ENCODE data around the gene WDR73. TPM values are rescaled to one million over a fixed set of nuclear protein-coding genes. Genes with fewer than 3 reads are reported as not detected.

Gene WDR73
- total and polyA plus RNA-seq, 2 donors (not counting 1 experiment from before 2014, with no cell fraction given): 16.8 to 38.3 TPM

- H4K20me1 ChIP-seq (ENCODE audit: control insufficient read depth, extremely low read depth, insufficient read depth, low read length): no peaks in the 10 kb centered on the region
- DNase-seq (ENCODE audit: low read depth in 2 of 2): peak in 1 of 2 donors; percentile 48
- no peaks in the 10 kb centered on the region for H3K36me3 ChIP-seq (ENCODE audit: control insufficient read depth, insufficient read depth, low read length)
- peaks cover 1% of the 10 kb centered on the region for H3K79me2 ChIP-seq (ENCODE audit: control insufficient read depth, insufficient read depth, low read length)
- H3K4me2 ChIP-seq (ENCODE audit: extremely low read depth, insufficient read depth, low read length): no peak overlapping the region
- H3K9ac ChIP-seq (ENCODE audit: insufficient read depth, low read length): no peak overlapping the region
- no peak overlapping the region for H3K27ac ChIP-seq (ENCODE audit: insufficient read depth, low read length)
- no peak for TF ChIP-seq CTCF (conservative IDR thresholded peaks at IDR 0.05 in 1 of 2, IDR thresholded peaks at IDR 0.05 in 1 of 2; ENCODE audit: low read depth in 1 of 2, low read length in 2 of 2)
- no peak for TF ChIP-seq EZH2 (IDR thresholded peaks at IDR 0.05; ENCODE audit: low read length, missing control alignments)
- H3K4me1 ChIP-seq (ENCODE audit: control insufficient read depth, extremely low read depth, insufficient read depth, low read length): no peaks in the 10 kb centered on the region
- H3K27me3 ChIP-seq (ENCODE audit: control insufficient read depth, insufficient read depth, low read length): no peaks in the 10 kb centered on the region
- H3K4me3 ChIP-seq (replicated peaks in 1 of 4; ENCODE audit: control extremely low read depth in 1 of 4, insufficient read depth in 1 of 4, low read depth in 3 of 4, low read length in 4 of 4): no peak overlapping the region
- no peaks in the 10 kb centered on the region for H3K9me3 ChIP-seq (ENCODE audit: control insufficient read depth, insufficient read depth, low read depth, low read length)
- H2AFZ ChIP-seq (ENCODE audit: low read length): no peak overlapping the region
These were observed 49.1 kb downstream of the WDR73 start for GRCh38 chr15:84604826-84605553.

- H4K20me1 ChIP-seq (ENCODE audit: control insufficient read depth, extremely low read depth, insufficient read depth, low read length): no peaks in the 10 kb centered on the region
- peaks cover 1% of the 10 kb centered on the region for H3K79me2 ChIP-seq (ENCODE audit: control insufficient read depth, insufficient read depth, low read length)
- DNase-seq (ENCODE audit: low read depth in 2 of 2): no peak
- H3K27me3 ChIP-seq (ENCODE audit: control insufficient read depth, insufficient read depth, low read length): no peaks in the 10 kb centered on the region
- no peak overlapping the region for H3K27ac ChIP-seq (ENCODE audit: insufficient read depth, low read length)
- no peak overlapping the region for H3K4me2 ChIP-seq (ENCODE audit: extremely low read depth, insufficient read depth, low read length)
- no peak overlapping the region for H3K4me3 ChIP-seq (replicated peaks in 1 of 4; ENCODE audit: control extremely low read depth in 1 of 4, insufficient read depth in 1 of 4, low read depth in 3 of 4, low read length in 4 of 4)
- no peaks in the 10 kb centered on the region for H3K36me3 ChIP-seq (ENCODE audit: control insufficient read depth, insufficient read depth, low read length)
- TF ChIP-seq EZH2 (IDR thresholded peaks at IDR 0.05; ENCODE audit: low read length, missing control alignments): no peak
- no peak for TF ChIP-seq CTCF (conservative IDR thresholded peaks at IDR 0.05 in 1 of 2, IDR thresholded peaks at IDR 0.05 in 1 of 2; ENCODE audit: low read depth in 1 of 2, low read length in 2 of 2)
- H3K4me1 ChIP-seq (ENCODE audit: control insufficient read depth, extremely low read depth, insufficient read depth, low read length): no peaks in the 10 kb centered on the region
- no peak overlapping the region for H2AFZ ChIP-seq (ENCODE audit: low read length)
- no peak overlapping the region for H3K9ac ChIP-seq (ENCODE audit: insufficient read depth, low read length)
- H3K9me3 ChIP-seq (ENCODE audit: control insufficient read depth, insufficient read depth, low read depth, low read length): no peaks in the 10 kb centered on the region
These were observed 50.3 kb downstream of the WDR73 start for GRCh38 chr15:84603630-84604379.

- Histone ChIP-seq H3K9ac (ENCODE audit: insufficient read depth, low read length) (peak overlapping the region; percentile 73), H3K27ac (ENCODE audit: insufficient read depth, low read length) (peak overlapping the region; percentile 60)
- DNase-seq (ENCODE audit: low read depth in 2 of 2): no peak
These were observed 52.6 kb downstream of the WDR73 start for GRCh38 chr15:84601555-84601838.

More at GRCh38 chr15:84601555-84601838, 52.6 kb downstream of the WDR73 start:
- Histone ChIP-seq H3K4me1 (ENCODE audit: control insufficient read depth, extremely low read depth, insufficient read depth, low read length) (no peaks in the 10 kb centered on the region), H2AFZ (ENCODE audit: low read length) (peak overlapping the region; percentile 93), H3K4me2 (ENCODE audit: extremely low read depth, insufficient read depth, low read length) (peak overlapping the region; percentile 88), H3K36me3 (ENCODE audit: control insufficient read depth, insufficient read depth, low read length) (no peaks in the 10 kb centered on the region), H3K9me3 (ENCODE audit: control insufficient read depth, insufficient read depth, low read depth, low read length) (no peaks in the 10 kb centered on the region), H4K20me1 (ENCODE audit: control insufficient read depth, extremely low read depth, insufficient read depth, low read length) (no peaks in the 10 kb centered on the region), H3K4me3 (replicated peaks in 1 of 4; ENCODE audit: control extremely low read depth in 1 of 4, insufficient read depth in 1 of 4, low read depth in 3 of 4, low read length in 4 of 4) (peak overlapping the region; percentile 54 to 92 (median 84)), H3K27me3 (ENCODE audit: control insufficient read depth, insufficient read depth, low read length) (no peaks in the 10 kb centered on the region), H3K79me2 (ENCODE audit: control insufficient read depth, insufficient read depth, low read length) (peaks cover 1% of the 10 kb centered on the region)
- TF ChIP-seq CTCF (conservative IDR thresholded peaks at IDR 0.05 in 1 of 2, IDR thresholded peaks at IDR 0.05 in 1 of 2; ENCODE audit: low read depth in 1 of 2, low read length in 2 of 2) (no peak), EZH2 (IDR thresholded peaks at IDR 0.05; ENCODE audit: low read length, missing control alignments) (no peak)
